GM12864 (cell line): ENCODE data around the gene CLTCL1.
"Not testable (repeated sequence)": the region's sequence is repeated elsewhere in the genome, so short reads cannot be mapped to it uniquely, and the experiment has no call there.

ENCODE experiments used
- DNase-seq: peaks from one replicate; pipeline ENCODE4 v3.0.0-alpha.2; 2011; ENCODE audit warnings: low read depth
- H3K4me3 ChIP-seq: 2 replicates; pipeline ENCODE4 v1.5.1; 2011; ENCODE audit warnings: mild to moderate bottlenecking, low read depth, low read length, control low read depth
- TF ChIP-seq, protein P1 (sequence below): IDR thresholded peaks from 2 replicates; pipeline ENCODE4 v1.5.1; 2011; ENCODE audit warnings: low read depth, mild to moderate bottlenecking, moderate library complexity, low read length, control low read depth, inconsistent platforms; ENCODE audit errors: missing control alignments

The CLTCL1 gene

DNA sequence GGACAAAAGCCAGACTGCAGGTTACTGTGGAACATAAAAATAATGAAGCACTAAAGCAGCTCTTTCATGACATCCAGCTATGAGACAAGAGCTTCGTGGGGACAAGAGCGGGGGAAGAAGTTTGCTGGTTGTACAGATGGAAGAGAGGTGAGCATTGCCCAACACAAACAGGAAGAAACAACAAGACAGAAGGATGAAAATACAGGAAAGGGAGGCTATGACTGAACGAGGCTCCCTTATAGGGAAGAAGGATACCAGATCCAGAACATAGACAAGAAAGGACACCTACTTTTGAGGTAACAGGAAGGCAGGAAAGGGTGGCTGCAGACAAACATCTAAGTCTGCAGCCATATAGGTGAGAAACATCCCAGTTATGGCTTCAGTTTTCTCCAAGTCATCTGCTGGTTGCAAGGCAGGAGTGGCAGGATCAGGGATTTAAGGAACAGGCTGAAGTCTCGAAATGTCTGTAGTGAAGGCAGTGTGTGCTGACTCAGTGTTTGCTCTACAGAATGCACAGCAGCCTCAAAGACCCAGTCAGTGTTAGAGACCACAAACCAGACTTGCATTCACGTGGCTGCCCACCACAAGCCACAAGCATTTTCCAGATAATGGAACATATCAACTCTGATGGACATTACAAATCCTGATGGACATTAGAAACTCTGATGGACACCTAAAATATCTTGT is 1.9 kb downstream of the CLTCL1 start:
- DNase-seq = no peak
- no peak overlapping the region for H3K4me3 ChIP-seq
- TF ChIP-seq, protein P1, sequence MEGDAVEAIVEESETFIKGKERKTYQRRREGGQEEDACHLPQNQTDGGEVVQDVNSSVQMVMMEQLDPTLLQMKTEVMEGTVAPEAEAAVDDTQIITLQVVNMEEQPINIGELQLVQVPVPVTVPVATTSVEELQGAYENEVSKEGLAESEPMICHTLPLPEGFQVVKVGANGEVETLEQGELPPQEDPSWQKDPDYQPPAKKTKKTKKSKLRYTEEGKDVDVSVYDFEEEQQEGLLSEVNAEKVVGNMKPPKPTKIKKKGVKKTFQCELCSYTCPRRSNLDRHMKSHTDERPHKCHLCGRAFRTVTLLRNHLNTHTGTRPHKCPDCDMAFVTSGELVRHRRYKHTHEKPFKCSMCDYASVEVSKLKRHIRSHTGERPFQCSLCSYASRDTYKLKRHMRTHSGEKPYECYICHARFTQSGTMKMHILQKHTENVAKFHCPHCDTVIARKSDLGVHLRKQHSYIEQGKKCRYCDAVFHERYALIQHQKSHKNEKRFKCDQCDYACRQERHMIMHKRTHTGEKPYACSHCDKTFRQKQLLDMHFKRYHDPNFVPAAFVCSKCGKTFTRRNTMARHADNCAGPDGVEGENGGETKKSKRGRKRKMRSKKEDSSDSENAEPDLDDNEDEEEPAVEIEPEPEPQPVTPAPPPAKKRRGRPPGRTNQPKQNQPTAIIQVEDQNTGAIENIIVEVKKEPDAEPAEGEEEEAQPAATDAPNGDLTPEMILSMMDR = no peak

DNA sequence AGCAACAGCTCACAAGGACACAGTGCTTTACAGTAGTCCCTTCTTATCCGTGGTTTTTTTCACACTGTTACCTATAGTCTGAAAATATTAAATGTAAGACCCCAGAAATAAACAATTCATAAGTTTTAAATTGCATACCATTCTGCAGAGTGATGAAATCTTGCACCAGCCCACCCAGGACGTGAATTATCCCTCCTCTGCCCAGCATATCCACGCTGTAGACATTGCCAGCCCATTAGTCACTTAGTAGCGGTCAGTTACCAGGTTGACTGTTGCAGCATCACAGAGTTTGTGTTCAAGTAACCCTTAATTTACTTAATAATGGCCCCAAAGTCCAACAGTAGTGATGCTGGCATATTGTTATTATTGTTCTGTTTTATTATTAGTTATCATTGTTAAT is 3.6 kb downstream of the CLTCL1 start:
- no peak overlapping the region for H3K4me3 ChIP-seq
- TF ChIP-seq, protein P1 = no peak
- no peak for DNase-seq

DNA sequence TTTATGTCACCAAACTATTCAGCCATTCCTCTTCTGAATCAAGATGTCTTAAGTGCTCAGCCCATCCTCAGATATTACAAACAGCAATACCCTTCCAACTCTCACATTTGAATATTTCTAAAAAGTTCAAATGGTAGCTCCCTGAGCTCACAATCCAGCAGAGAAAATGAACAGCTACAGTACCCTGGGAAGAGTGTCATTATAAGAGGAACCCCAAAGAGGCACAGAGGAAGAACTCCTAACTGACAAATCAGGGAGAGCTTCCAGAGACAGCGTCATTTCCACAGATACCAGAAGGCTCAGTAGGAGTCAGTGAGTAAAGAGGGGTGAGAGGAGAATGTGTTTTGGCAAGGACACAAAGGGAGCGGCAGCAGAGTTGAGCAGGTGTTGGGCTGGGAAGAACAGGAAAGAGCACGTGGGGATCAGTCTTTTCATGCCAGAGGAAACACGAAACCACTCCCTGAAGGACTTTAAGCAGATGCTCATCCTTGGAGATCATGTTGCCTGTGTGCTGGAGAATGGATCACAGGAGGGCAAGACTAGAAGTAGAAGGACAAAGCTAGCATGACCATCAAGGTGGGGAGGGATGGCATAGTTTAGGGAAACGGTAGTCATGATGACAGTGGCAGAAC is 4.3 kb downstream of the CLTCL1 start:
- no peak for DNase-seq
- no peak overlapping the region for H3K4me3 ChIP-seq
- TF ChIP-seq, protein P1 = no peak

DNA sequence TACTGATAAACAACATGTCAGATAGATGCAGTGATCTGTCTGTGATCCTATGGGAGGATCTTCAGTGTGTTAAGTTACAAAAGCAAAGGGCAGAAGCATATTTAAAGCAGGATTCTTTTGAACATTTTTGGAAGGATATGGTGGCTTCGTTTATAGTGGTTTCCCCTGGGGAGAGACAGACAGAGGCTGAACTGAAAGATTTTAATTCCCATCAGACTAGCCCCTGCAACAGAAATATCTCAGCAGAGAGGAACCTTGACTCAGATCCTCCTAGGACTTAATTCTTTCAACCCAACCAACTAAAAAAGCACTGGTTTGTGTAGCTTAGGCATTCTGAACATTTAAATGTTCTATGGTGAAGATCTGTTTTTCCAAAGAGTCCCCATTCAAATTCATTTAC is 5.7 kb downstream of the CLTCL1 start:
- H3K4me3 ChIP-seq = no peak overlapping the region
- TF ChIP-seq, protein P1 = no peak

DNA sequence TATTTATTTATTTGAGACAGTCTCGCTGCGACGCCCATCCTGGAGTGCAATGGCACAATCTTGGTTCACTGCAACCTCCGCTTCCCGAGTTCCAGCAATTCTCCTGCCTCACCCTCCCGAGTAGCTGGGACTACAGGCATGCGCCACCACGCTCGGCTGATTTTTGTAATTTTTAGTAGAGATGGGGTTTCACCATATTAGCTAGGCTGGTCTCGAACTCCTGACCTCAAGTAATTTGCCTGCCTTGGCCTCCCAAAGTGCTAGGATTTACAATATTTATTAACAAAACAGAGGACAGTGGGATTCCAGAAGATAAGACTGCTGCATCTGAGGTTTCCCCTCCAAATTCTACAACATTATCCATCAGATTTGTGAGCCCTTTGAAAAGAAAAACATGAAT is 12.4 kb downstream of the CLTCL1 start:
- H3K4me3 ChIP-seq, DNase-seq: not testable (repeated sequence)

More for the DNA sequence above, 5.7 kb downstream of the CLTCL1 start:
- DNase-seq = no peak

DNA sequence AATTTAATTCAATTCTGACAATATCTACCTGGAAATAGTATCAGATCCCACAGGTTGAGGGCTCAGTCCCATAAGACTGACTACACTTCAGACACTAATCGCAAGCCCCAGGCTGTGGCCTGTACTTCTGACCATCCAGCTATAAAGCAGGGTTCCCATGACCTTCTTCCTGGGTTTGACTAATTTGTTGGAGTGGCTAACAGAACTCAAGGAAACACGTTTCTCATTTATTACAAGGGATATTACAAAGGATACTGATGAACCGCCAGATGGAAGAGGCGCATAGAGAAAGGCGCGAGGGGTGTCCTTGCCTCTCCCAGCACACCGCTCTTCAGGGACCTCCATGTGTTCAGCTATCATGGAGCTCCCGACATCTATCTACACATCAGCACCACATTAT is 13.7 kb downstream of the CLTCL1 start:
- TF ChIP-seq, protein P1 = no peak
- H3K4me3 ChIP-seq = no peak overlapping the region
- DNase-seq = no peak

DNA sequence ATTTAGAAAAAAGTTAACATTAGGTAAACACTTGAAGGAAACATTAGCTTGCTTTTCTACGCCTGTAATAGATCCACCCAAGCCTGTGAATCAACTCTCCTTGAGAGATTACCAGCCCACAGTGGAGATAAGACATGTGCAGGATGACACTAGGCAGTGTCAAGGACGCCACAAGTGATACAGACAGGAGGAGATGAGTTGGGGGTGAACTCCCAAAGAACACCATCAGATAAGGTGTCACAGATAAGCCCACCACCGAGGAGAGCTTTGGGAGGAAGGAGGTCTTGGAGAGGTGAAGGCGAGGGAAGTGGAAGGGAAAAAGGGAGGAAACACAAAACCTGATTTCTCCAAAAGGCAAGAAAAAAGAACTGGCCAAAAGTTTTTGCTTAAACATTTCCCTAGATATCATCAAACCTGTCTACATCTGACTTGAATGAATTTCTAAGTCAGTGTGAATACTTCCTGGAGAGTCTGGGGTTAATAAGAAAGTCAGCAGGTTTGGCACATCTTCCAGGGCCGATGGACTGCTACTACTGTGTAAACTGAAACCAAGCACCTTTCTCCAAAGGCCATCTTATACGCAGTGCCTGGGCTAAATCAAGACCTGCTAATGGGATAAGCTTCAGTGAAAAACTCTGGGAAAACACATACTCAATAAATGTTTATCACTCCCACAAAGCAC is 15.5 kb downstream of the CLTCL1 start:
- TF ChIP-seq, protein P1 = no peak
- no peak overlapping the region for H3K4me3 ChIP-seq
- DNase-seq = no peak
